BE2C (cell line): ENCODE measurements around the gene SEPTIN8.

ENCODE experiments used
- DNase-seq: peaks from one replicate; pipeline ENCODE4 v3.0.0-alpha.2; 2020
- H3K27me3 ChIP-seq: fragments of 250-450 bp; sonication (Bioruptor Pico); 2 replicates; pipeline ENCODE4 v1.5.1; 2020; ENCODE audit warnings: mild to moderate bottlenecking
- H3K36me3 ChIP-seq: fragments of 250-450 bp; sonication (Bioruptor Pico); 2 replicates; pipeline ENCODE4 v1.5.1; 2020; ENCODE audit warnings: mild to moderate bottlenecking
- H3K4me1 ChIP-seq: fragments of 250-450 bp; sonication (Bioruptor Pico); 2 replicates; pipeline ENCODE4 v1.5.1; 2020
- H3K4me3 ChIP-seq: 2 replicates; pipeline ENCODE4 v1.5.1; 2011; ENCODE audit warnings: low read depth, low read length
- H3K9me3 ChIP-seq: fragments of 250-450 bp; sonication (Bioruptor Pico); 2 replicates; pipeline ENCODE4 v1.5.1; 2020
- TF ChIP-seq, protein P1 (sequence below): IDR thresholded peaks from 2 replicates; pipeline ENCODE4 v1.5.1; 2012; ENCODE audit warnings: mild to moderate bottlenecking, low read depth, low read length

The SEPTIN8 gene

DNA sequence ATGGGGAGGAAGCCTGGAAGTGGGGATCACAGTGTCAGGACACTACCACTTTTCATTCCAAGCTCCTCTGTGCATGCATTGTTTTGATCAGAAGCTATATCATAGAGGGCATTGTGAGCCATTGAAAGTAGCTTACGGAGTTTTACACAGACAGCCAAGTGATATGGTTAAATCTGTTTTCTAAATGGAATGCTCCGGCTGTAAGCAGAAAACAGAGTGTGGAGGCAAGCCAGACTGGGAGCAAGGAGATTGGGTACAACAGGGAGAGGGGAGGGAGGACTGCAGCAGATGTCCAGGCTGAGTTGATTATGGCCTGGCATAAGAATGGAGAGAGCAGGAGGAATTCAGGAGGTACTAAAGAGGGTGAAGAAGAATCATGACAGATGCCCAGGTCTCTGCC, 20.6 kb upstream of the SEPTIN8 start:
- Histone ChIP-seq H3K36me3 (no peaks in the 10 kb centered on the region), H3K4me3 (no peak overlapping the region), H3K27me3 (no peaks in the 10 kb centered on the region), H3K4me1 (no peaks in the 10 kb centered on the region), H3K9me3 (no peaks in the 10 kb centered on the region)
- DNase-seq, result no peak
- TF ChIP-seq, protein P1, sequence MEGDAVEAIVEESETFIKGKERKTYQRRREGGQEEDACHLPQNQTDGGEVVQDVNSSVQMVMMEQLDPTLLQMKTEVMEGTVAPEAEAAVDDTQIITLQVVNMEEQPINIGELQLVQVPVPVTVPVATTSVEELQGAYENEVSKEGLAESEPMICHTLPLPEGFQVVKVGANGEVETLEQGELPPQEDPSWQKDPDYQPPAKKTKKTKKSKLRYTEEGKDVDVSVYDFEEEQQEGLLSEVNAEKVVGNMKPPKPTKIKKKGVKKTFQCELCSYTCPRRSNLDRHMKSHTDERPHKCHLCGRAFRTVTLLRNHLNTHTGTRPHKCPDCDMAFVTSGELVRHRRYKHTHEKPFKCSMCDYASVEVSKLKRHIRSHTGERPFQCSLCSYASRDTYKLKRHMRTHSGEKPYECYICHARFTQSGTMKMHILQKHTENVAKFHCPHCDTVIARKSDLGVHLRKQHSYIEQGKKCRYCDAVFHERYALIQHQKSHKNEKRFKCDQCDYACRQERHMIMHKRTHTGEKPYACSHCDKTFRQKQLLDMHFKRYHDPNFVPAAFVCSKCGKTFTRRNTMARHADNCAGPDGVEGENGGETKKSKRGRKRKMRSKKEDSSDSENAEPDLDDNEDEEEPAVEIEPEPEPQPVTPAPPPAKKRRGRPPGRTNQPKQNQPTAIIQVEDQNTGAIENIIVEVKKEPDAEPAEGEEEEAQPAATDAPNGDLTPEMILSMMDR, result no peak

DNA sequence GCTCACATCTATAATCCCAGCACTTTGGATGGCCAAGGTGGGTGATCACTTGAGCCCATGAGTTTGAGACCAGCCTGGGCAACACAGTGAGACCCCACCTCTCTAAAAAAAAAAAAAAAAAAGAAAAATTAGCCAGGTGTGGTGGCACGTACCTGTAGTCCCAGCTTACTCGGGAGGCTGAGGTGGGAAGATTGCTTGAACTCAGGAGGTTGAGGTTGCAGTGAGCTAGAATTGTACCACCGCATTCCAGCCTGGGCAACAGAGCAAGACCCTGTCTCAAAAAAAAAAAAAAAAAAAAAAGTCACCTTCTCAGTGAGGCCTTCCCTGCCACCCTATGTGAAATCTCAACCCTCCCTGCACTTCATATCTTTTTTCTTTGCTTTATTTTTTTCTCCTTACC, 14.0 kb upstream of the SEPTIN8 start:
- no peaks in the 10 kb centered on the region for H3K27me3 ChIP-seq
- no peaks in the 10 kb centered on the region for H3K9me3 ChIP-seq
- H3K4me3 ChIP-seq, result no peak overlapping the region
- H3K4me1 ChIP-seq, result peaks cover 16% of the 10 kb centered on the region
- TF ChIP-seq, protein P1, result no peak
- DNase-seq, result no peak
- no peaks in the 10 kb centered on the region for H3K36me3 ChIP-seq

DNA sequence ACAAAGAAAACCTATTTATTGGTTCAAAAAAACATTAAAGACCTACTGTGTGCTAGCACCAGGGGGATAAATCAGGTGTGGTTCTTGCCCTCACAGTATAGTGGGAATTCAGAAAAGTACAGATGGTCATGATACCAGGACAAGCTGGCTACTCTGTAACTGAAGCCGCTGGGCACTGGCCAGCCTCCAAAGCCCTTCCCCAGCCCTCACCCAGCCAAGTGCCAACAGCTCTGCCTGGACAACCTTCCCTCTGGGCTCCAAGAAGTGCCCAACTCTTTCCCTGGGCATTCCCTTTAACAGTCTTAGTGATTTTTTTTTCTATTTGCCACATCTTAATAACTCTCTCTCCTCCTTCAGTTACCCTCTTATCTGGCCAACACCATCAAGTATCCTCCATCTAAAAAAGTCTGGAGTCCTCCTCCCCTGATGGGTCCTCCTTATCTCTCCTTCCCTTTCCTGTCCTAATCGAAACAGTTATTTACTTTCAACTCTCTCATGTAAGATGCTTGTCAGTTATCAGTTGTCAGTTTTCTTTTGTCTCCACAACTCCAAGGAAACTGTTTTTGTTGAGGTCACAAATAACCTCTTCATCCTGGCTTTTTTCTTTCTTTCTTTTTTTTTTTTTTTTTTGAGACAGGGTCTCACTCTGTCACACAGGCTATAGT, 13.3 kb upstream of the SEPTIN8 start:
- no peaks in the 10 kb centered on the region for H3K27me3 ChIP-seq
- H3K9me3 ChIP-seq, result no peaks in the 10 kb centered on the region
- DNase-seq, result no peak
- no peak overlapping the region for H3K4me3 ChIP-seq
- TF ChIP-seq, protein P1, result no peak
- H3K4me1 ChIP-seq, result peaks cover 16% of the 10 kb centered on the region
- H3K36me3 ChIP-seq, result no peaks in the 10 kb centered on the region

- TF ChIP-seq, protein P1, result no peak
- Histone ChIP-seq H3K36me3 (no peaks in the 10 kb centered on the region), H3K9me3 (no peaks in the 10 kb centered on the region)
Observed at GRCh38 chr5:132788990-132789886, 12.2 kb upstream of the SEPTIN8 start.

GRCh38 chr5:132788508-132788907, 11.5 kb upstream of the SEPTIN8 start:
- Histone ChIP-seq H3K36me3 (no peaks in the 10 kb centered on the region), H3K4me3 (no peak overlapping the region), H3K4me1 (peaks cover 16% of the 10 kb centered on the region), H3K9me3 (no peaks in the 10 kb centered on the region), H3K27me3 (no peaks in the 10 kb centered on the region)
- DNase-seq, result peak; percentile 44
- TF ChIP-seq, protein P1, result no peak

More at GRCh38 chr5:132788990-132789886, 12.2 kb upstream of the SEPTIN8 start:
- DNase-seq, result no peak
- Histone ChIP-seq H3K4me3 (no peak overlapping the region), H3K27me3 (no peaks in the 10 kb centered on the region), H3K4me1 (peaks cover 16% of the 10 kb centered on the region)

DNA sequence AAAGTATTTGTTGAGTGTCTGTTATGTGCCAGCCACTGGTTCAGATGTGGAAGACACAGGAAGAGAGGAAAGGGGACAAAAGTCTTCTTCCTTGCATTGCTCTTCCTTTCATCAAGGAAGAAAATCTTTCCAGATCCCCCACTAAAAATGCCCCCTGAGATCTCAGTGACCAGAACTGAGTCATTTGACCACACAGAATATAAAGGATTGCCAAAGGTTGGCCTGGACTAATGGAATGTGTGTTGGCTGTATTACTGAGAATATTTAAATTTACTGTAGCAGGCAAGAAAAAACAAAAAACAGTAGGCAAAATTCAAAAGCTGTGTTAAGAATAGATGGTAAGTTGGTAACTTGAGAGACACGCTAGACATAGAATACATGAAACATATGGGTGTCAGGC, 10.0 kb upstream of the SEPTIN8 start:
- DNase-seq, result no peak
- no peaks in the 10 kb centered on the region for H3K36me3 ChIP-seq
- peaks cover 16% of the 10 kb centered on the region for H3K4me1 ChIP-seq
- no peaks in the 10 kb centered on the region for H3K9me3 ChIP-seq
- no peaks in the 10 kb centered on the region for H3K27me3 ChIP-seq
- no peak overlapping the region for H3K4me3 ChIP-seq
- TF ChIP-seq, protein P1, result no peak
